MCF 10A (cell line): ENCODE data around the gene DCLK1. TPM values are rescaled to one million over a fixed set of nuclear protein-coding genes. Genes with fewer than 3 reads are reported as not detected.

Experiments
- BruUV-seq: library from RNA; stranded (reverse); fragments of 400-500 nt; replicated peaks from 2 replicates; lab custom pipeline; 2021; lab: Mats Ljungman, UMichigan
- CTCF ChIA-PET: fragments of 300-600 bp; sonication (Branson Sonifier 250); formaldehyde crosslinking; extraction: SDS; loops from one replicate; lab custom pipeline; 2021; ENCODE audit warnings: antibody characterized with exemption, inconsistent platforms; lab: Yijun Ruan, JAX
- POLR2A ChIA-PET: fragments of 300-600, 350-650 bp; sonication (Branson Sonifier 250); formaldehyde crosslinking; extraction: SDS; loops from one replicate; lab custom pipeline; 2020; ENCODE audit warnings: antibody characterized with exemption, inconsistent platforms; lab: Yijun Ruan, JAX
- DNase-seq: peaks from one replicate; pipeline ENCODE4 v3.0.0-alpha.2; 2018; ENCODE audit not compliant: unreplicated experiment
- H3K27ac Mint-ChIP-seq: one replicate; pipeline ENCODE4 v1.8.0; 2022; ENCODE audit warnings: mild to moderate bottlenecking, low read depth, mixed read lengths; ENCODE audit not compliant: unreplicated experiment
- H3K27me3 Mint-ChIP-seq: one replicate; pipeline ENCODE4 v1.8.0; 2022; ENCODE audit warnings: mixed read lengths; ENCODE audit not compliant: insufficient read depth, unreplicated experiment
- H3K36me3 Mint-ChIP-seq: one replicate; pipeline ENCODE4 v1.8.0; 2022; ENCODE audit warnings: mild to moderate bottlenecking, moderate library complexity, mixed read lengths; ENCODE audit not compliant: insufficient read depth, unreplicated experiment
- H3K4me1 Mint-ChIP-seq: one replicate; pipeline ENCODE4 v1.8.0; 2022; ENCODE audit warnings: mixed read lengths; ENCODE audit not compliant: insufficient read depth, unreplicated experiment
- H3K4me3 Mint-ChIP-seq: one replicate; pipeline ENCODE4 v1.8.0; 2022; ENCODE audit warnings: mild to moderate bottlenecking, moderate library complexity, mixed read lengths; ENCODE audit not compliant: unreplicated experiment
- H3K9me3 Mint-ChIP-seq: one replicate; pipeline ENCODE4 v1.8.0; 2022; ENCODE audit warnings: mixed read lengths; ENCODE audit not compliant: unreplicated experiment
- intact Hi-C: fragments of 100-400 bp; cut with micrococcal nuclease; formaldehyde crosslinking; loops from 2 replicates; pipeline ENCODE4 v1.14.1; 2022
- total RNA-seq: library from RNA; stranded (reverse); gene quantifications from 2 replicates; pipeline ENCODE4 v1.2.3, GENCODE V29; 2022
- TF ChIP-seq, protein P1 (sequence below): fragments of 200-600 bp; IDR thresholded peaks from one replicate; pipeline ENCODE4 v1.8.0; 2022; ENCODE audit warnings: antibody characterized with exemption, mild to moderate bottlenecking; ENCODE audit not compliant: unreplicated experiment

The DCLK1 gene
- total RNA-seq, 1 experiment from 2014 or later, result 0.44 TPM

DNA sequence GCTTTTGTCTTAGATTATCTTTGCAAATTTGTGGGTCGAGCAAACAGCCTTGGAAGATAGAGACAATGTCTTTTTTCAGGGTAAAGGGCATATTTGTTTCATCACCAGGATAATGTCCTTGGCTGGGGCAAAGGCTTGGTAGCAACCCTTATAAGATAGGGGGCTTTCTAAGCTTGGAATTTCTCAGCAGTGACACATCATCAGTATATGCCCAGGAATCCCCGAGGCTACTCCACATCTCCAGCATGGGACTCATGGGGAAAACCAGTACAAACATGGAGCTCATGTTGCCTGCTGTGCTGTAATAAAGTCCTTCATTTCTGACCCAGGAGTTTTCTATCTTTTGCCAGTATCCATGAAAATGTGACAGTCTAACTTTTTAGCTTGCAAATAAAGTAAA lies 77.1 kb downstream of the DCLK1 start:
- H3K4me1 Mint-ChIP-seq, result no peaks in the 10 kb centered on the region
- TF ChIP-seq, protein P1, sequence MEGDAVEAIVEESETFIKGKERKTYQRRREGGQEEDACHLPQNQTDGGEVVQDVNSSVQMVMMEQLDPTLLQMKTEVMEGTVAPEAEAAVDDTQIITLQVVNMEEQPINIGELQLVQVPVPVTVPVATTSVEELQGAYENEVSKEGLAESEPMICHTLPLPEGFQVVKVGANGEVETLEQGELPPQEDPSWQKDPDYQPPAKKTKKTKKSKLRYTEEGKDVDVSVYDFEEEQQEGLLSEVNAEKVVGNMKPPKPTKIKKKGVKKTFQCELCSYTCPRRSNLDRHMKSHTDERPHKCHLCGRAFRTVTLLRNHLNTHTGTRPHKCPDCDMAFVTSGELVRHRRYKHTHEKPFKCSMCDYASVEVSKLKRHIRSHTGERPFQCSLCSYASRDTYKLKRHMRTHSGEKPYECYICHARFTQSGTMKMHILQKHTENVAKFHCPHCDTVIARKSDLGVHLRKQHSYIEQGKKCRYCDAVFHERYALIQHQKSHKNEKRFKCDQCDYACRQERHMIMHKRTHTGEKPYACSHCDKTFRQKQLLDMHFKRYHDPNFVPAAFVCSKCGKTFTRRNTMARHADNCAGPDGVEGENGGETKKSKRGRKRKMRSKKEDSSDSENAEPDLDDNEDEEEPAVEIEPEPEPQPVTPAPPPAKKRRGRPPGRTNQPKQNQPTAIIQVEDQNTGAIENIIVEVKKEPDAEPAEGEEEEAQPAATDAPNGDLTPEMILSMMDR, result no peak
- no peak for DNase-seq
- no peaks in the 10 kb centered on the region for H3K36me3 Mint-ChIP-seq
- POLR2A ChIA-PET, result interaction anchor here (1.3 kb wide), 1 partner anchor 11 kb away, joined by 4 read pairs; no protein-coding TSS in a partner anchor
- BruUV-seq, result no TSS peak
- peaks cover 46% of the 10 kb centered on the region for H3K27me3 Mint-ChIP-seq
- CTCF ChIA-PET, result no interaction called here
- no peak overlapping the region for H3K27ac Mint-ChIP-seq
- no peak overlapping the region for H3K4me3 Mint-ChIP-seq
- intact Hi-C loops, result no loop called here
- no peaks in the 10 kb centered on the region for H3K9me3 Mint-ChIP-seq

DNA sequence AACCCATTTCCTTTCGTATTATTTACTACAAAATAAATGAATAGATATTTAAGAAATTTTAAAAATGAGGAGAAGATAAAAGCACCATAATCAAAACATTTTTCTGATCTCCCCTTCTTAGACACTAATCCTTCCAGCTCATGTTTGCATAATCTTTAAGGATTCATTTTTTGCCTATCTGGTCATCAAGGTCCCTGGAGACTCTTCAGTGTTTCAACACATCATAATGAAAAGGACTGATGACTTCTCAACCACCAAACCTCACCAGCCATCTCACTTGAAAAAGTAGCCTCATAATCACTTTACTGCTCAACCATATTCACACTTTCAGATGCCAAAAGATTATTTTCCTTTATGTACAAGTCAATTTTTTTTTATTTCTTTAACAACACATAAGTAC lies 80.1 kb downstream of the DCLK1 start:
- DNase-seq, result no peak

DNA sequence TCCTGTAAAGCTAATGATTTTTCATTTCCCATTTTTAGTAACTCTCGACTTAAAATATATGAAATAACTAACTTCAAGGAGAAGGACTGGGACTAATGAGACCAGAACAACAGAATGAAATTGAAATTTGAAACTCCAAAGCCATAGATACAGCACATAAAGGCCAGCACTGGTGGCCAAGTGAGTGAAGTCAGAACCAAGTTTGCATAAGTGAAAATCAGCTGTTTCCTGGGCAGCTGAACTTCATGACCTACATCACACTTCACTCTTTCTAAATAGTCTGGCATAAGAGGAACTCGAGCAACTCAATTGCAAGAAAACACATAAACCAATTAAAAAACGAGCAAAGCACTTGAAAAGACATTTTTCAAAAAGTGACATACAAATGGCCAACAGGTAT lies 84.5 kb downstream of the DCLK1 start:
- no peak overlapping the region for H3K4me3 Mint-ChIP-seq
- no TSS peak for BruUV-seq
- H3K4me1 Mint-ChIP-seq, result no peaks in the 10 kb centered on the region
- H3K27ac Mint-ChIP-seq, result no peak overlapping the region
- DNase-seq, result no peak
- no peaks in the 10 kb centered on the region for H3K36me3 Mint-ChIP-seq
- POLR2A ChIA-PET, result interaction anchor here (1.2 kb wide), 1 partner anchor 52 kb away, joined by 3 read pairs; no protein-coding TSS in a partner anchor
- no peaks in the 10 kb centered on the region for H3K27me3 Mint-ChIP-seq
- intact Hi-C loops, result no loop called here
- TF ChIP-seq, protein P1, result no peak
- CTCF ChIA-PET, result no interaction called here
- no peaks in the 10 kb centered on the region for H3K9me3 Mint-ChIP-seq

More for the DNA sequence above, 80.1 kb downstream of the DCLK1 start:
- BruUV-seq, result no TSS peak
- no peaks in the 10 kb centered on the region for H3K4me1 Mint-ChIP-seq
- POLR2A ChIA-PET, result no interaction called here
- CTCF ChIA-PET, result interaction anchor here (0.6 to 1.4 kb wide), 3 partner anchors 21 to 180 kb away, joined by 3 to 4 read pairs (median 3); no protein-coding TSS in a partner anchor
- H3K9me3 Mint-ChIP-seq, result no peaks in the 10 kb centered on the region
- H3K4me3 Mint-ChIP-seq, result no peak overlapping the region
- H3K27me3 Mint-ChIP-seq, result peaks cover 31% of the 10 kb centered on the region
- no peaks in the 10 kb centered on the region for H3K36me3 Mint-ChIP-seq
- TF ChIP-seq, protein P1, result no peak
- intact Hi-C loops, result no loop called here
- H3K27ac Mint-ChIP-seq, result no peak overlapping the region

DNA sequence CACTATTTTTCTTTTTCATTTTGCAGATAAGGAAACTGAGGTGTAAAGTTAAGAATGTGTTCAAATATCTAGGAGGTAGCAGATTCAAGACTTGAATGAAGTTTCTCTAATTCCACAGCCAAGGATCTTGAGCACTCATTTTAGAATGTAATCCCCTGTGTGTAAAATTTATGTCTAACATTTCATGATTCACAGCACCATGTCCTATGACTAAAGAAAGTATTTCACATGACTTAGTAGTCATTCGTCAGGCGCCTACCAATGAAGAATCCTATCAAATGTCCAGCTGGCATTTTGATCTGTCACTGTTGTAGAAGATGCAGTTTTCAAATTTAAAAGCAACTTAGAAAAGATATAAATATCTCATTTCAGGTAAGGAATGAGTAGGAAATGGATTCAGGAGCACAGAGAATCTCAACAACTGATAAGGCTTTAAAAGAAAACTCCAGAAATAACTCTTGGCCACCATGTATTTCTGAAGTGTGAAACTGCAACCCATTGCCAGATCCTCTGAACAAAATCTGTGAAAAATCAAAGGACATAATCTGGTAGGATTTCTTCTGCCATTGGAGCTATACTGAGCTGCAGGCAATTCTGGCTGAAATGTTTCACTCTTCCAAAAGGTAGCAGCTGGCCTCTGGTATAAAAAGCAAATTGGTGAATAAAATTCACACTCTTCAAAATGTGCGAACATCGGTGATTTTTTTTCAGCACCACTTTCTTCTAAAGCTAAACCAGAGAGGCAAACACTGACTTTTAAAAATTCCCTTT lies 92.2 kb downstream of the DCLK1 start:
- Mint-ChIP-seq H3K4me3 (no peak overlapping the region), H3K27ac (no peak overlapping the region), H3K36me3 (no peaks in the 10 kb centered on the region), H3K27me3 (no peaks in the 10 kb centered on the region), H3K9me3 (no peaks in the 10 kb centered on the region), H3K4me1 (no peaks in the 10 kb centered on the region)
- TF ChIP-seq, protein P1, result no peak
- POLR2A ChIA-PET, result interaction anchor here (0.6 kb wide), 1 partner anchor 540 kb away, joined by 3 read pairs; no protein-coding TSS in a partner anchor
- BruUV-seq, result no TSS peak
- intact Hi-C loops, result loop anchor here (5.0 kb wide), 1 partner anchor 42 kb away; no protein-coding TSS in a partner anchor
- CTCF ChIA-PET, result no interaction called here
- DNase-seq, result no peak
